ENCODE data around the gene AATK. TPM values are rescaled to one million over a fixed set of nuclear protein-coding genes. Genes with fewer than 3 reads are reported as not detected.

AATK gene
- polyA plus RNA-seq, 1 of the 3 experiments (the other 2 are of a cell fraction) = 0.51 TPM

DNA sequence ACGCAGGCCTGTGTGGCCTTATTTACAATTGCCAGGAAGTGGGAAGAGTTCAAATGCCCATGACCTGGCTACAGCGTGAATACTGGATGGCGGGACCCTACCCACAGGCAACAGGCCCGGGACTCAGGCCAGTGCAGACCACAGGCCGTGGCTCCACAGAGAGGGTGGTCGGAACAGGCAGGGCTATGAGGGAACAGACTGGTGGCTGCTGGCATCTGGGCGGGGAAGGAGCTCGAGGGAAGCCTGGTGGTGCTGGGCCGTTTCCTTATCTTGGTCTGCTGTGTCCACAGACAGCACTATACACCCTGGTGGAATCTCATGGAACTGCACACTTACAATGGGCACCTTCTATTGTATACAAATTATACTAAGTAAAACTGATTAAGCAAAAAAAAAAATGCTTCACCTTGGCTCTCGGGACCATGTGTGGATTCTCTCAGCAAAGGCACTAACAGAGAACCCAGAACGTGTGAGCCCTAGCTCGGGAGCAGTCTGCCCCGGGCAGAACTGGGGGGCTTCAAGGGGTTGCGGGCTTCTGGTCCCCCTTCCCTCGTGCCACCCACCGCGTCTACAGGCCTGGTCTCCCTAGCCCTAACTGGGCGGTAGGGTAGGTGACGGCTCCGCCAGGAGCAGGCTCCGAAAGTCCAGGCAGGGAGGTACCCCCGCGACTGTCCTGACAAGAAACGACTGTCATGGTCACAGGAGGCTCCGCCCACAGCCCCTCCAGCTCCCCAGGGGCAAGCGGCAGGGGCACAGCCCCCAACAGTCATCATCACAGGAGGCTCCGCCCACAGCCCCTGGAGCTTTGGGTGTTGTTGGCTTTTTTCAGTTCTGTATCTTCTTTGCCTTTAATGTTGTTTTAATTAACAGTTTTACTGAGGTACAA is 34.9 kb upstream of the AATK start (continued):
- TF ChIP-seq EP300 (IDR thresholded peaks at IDR 0.05; ENCODE audit: borderline replicate concordance in 1 of 2, low read depth in 1 of 2, low read length in 1 of 2) (no peak), TAF1 (IDR thresholded peaks at IDR 0.05; ENCODE audit: borderline replicate concordance, low read depth, low read length) (no peak), SMC3 (IDR thresholded peaks at IDR 0.05; ENCODE audit: low read depth, low read length) (peak; percentile 67), TEAD4 (IDR thresholded peaks at IDR 0.05; ENCODE audit: borderline replicate concordance, insufficient read depth) (no peak), GABPA (IDR thresholded peaks at IDR 0.05; ENCODE audit: low read depth) (no peak)
- TF ChIP-seq, protein P1, sequence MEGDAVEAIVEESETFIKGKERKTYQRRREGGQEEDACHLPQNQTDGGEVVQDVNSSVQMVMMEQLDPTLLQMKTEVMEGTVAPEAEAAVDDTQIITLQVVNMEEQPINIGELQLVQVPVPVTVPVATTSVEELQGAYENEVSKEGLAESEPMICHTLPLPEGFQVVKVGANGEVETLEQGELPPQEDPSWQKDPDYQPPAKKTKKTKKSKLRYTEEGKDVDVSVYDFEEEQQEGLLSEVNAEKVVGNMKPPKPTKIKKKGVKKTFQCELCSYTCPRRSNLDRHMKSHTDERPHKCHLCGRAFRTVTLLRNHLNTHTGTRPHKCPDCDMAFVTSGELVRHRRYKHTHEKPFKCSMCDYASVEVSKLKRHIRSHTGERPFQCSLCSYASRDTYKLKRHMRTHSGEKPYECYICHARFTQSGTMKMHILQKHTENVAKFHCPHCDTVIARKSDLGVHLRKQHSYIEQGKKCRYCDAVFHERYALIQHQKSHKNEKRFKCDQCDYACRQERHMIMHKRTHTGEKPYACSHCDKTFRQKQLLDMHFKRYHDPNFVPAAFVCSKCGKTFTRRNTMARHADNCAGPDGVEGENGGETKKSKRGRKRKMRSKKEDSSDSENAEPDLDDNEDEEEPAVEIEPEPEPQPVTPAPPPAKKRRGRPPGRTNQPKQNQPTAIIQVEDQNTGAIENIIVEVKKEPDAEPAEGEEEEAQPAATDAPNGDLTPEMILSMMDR (IDR thresholded peaks at IDR 0.05) = peak; percentile 73
- TF ChIP-seq, protein P2, sequence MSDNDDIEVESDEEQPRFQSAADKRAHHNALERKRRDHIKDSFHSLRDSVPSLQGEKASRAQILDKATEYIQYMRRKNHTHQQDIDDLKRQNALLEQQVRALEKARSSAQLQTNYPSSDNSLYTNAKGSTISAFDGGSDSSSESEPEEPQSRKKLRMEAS (IDR thresholded peaks at IDR 0.05; ENCODE audit: low read depth) = no peak

DNA sequence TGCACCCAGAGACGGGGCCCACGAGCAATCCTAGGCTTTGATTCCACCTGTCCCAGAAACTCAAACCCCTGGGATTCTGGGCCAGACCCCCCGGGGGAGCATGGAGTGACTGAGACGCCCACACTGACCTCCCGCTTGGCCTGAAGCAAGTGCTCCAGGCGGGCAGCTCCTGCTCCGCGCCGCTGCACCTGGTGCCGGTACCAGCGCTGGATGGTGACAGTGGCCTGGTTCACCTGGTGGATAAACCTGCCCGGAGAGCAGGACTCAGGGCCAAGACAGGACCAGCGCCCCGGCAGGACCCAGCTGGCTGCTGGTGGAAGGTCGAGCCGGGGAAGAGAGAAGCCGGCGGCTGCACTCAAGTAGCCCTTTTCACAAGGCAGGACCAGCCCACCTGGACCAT is 34.2 kb upstream of the AATK start:
- Histone ChIP-seq H4K20me1 (ENCODE audit: insufficient read depth) (no peaks in the 10 kb centered on the region; the same call in 1 of the 2 replicates), H3K4me1 (ENCODE audit: control insufficient read depth in 1 of 2, insufficient read depth in 2 of 2, low read depth in 1 of 2, low read length in 1 of 2) (peaks cover 0 to 3% of the 10 kb centered on the region in 2 experiments; a peak in 1 of 4 replicates), H3K9me3 (no peaks in the 10 kb centered on the region), H3K4me2 (no peak overlapping the region), H3K9ac (no peak overlapping the region), H3K27ac (ENCODE audit: low read depth in 2 of 2, low read length in 1 of 2) (no peak overlapping the region; a peak in 1 of 4 replicates), H3K4me3 (ENCODE audit: low read depth in 2 of 2, low read length in 1 of 2) (no peak overlapping the region), H2AFZ (ENCODE audit: low read depth) (no peak overlapping the region), H3K27me3 (ENCODE audit: insufficient read depth) (no peaks in the 10 kb centered on the region), H3K79me2 (ENCODE audit: insufficient read depth) (no peaks in the 10 kb centered on the region), H3K9me2 (no peaks in the 10 kb centered on the region), H3F3A (replicated peaks; ENCODE audit: insufficient read depth) (no peaks in the 10 kb centered on the region), H3K36me3 (replicated peaks in 1 of 2; ENCODE audit: control insufficient read depth in 1 of 2, insufficient read depth in 2 of 2, low read length in 1 of 2) (peaks cover 5 to 42% of the 10 kb centered on the region in 2 experiments)
- 98% methylated on average over 14 of the region's 18 CpGs for WGBS (ENCODE audit: low lambda C conversion rate)
- DNase-seq = no peak
- ChIA-PET CTCF (interaction anchor here (0.6 to 14.7 kb wide), 30 partner anchors 9 to 742 kb away, joined by 3 to 147 read pairs (median 6); partner anchors contain the start of genes NDUFAF8 and TEPSIN), POLR2A (no interaction called here)
- TF ChIP-seq SMC3 (IDR thresholded peaks at IDR 0.05; ENCODE audit: low read depth, low read length) (no peak), RCOR1 (IDR thresholded peaks at IDR 0.05; ENCODE audit: low read length) (no peak), MEF2A (IDR thresholded peaks at IDR 0.05; ENCODE audit: borderline replicate concordance, low read depth) (no peak), CHD2 (IDR thresholded peaks at IDR 0.05; ENCODE audit: low read length, partially characterized antibody) (no peak), JUND (IDR thresholded peaks at IDR 0.05) (no peak), TAF1 (IDR thresholded peaks at IDR 0.05; ENCODE audit: borderline replicate concordance, low read depth, low read length) (no peak), FOXJ3 (CRISPR knock-in tag; IDR thresholded peaks at IDR 0.05) (no peak), GABPA (IDR thresholded peaks at IDR 0.05; ENCODE audit: low read depth) (no peak)
- TF ChIP-seq, protein P3, sequence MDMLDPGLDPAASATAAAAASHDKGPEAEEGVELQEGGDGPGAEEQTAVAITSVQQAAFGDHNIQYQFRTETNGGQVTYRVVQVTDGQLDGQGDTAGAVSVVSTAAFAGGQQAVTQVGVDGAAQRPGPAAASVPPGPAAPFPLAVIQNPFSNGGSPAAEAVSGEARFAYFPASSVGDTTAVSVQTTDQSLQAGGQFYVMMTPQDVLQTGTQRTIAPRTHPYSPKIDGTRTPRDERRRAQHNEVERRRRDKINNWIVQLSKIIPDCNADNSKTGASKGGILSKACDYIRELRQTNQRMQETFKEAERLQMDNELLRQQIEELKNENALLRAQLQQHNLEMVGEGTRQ (IDR thresholded peaks at IDR 0.05; ENCODE audit: borderline replicate concordance, low read depth, low read length) = no peak
- TF ChIP-seq, protein P2 (IDR thresholded peaks at IDR 0.05; ENCODE audit: low read depth) = no peak
